HG02798 (cell line): ENCODE data around the gene TIAL1.
"Not testable (repeated sequence)": the region's sequence is repeated elsewhere in the genome, so short reads cannot be mapped to it uniquely, and the experiment has no call there.

Experiments used
- ATAC-seq: cut with Tn5 transposase; IDR thresholded peaks from one replicate; pipeline ENCODE4 v1.9.1; 2021; ENCODE audit warnings: mild to moderate bottlenecking; ENCODE audit not compliant: unreplicated experiment, poor library complexity

Gene TIAL1

GRCh38 chr10:119535305-119535704 lies 61.5 kb downstream of the TIAL1 start:
- no peak for ATAC-seq

- ATAC-seq: no peak
Measured at GRCh38 chr10:119533473-119533872, 63.3 kb downstream of the TIAL1 start.

- ATAC-seq: not testable (repeated sequence)
Measured at GRCh38 chr10:119532791-119533190, 64.0 kb downstream of the TIAL1 start.

- not testable (repeated sequence) for ATAC-seq
Measured at GRCh38 chr10:119532251-119532650, 64.5 kb downstream of the TIAL1 start.

- ATAC-seq: no peak
Measured at GRCh38 chr10:119531067-119531466, 65.7 kb downstream of the TIAL1 start.

GRCh38 chr10:119528663-119529237 lies 68.0 kb downstream of the TIAL1 start:
- ATAC-seq: not testable (repeated sequence)

GRCh38 chr10:119526621-119527592 lies 69.9 kb downstream of the TIAL1 start:
- ATAC-seq: no peak

- ATAC-seq: no peak
Measured at GRCh38 chr10:119526149-119526548, 70.6 kb downstream of the TIAL1 start.

GRCh38 chr10:119525116-119525515 lies 71.6 kb downstream of the TIAL1 start:
- no peak for ATAC-seq

- no peak for ATAC-seq
Measured at GRCh38 chr10:119524720-119525070, 72.1 kb downstream of the TIAL1 start.

- no peak for ATAC-seq
Measured at GRCh38 chr10:119523895-119524719, 72.7 kb downstream of the TIAL1 start.
